Thoracic aorta (tissue), 2 donors: ENCODE measurements around the gene GASK1A. TPM values are rescaled to one million over a fixed set of nuclear protein-coding genes. Genes with fewer than 3 reads are reported as not detected.

Source experiments
- ATAC-seq: fragments of 150-250 bp; one replicate; pipeline ENCODE4 v1.8.0; 2017; ENCODE audit warnings: low read depth; ENCODE audit not compliant: insufficient number of reproducible peaks, low FRiP score
- DNase-seq: peaks from one replicate; pipeline ENCODE4 v3.0.0-alpha.2; 2020; ENCODE audit warnings: low spot score
- H3K27ac ChIP-seq, 2 donors: fragments of 200-600 bp; sonication (generic); 1 replicate in 1 of 2; 2 replicates in 1 of 2; pipeline ENCODE4 v1.5.1; 2016; ENCODE audit warnings: mild to moderate bottlenecking in 2 of 2, moderate library complexity in 2 of 2
- H3K27me3 ChIP-seq: fragments of 200-600 bp; sonication (generic); replicated peaks from 2 replicates; pipeline ENCODE4 v1.6.0; 2016; ENCODE audit warnings: mild to moderate bottlenecking; ENCODE audit not compliant: insufficient read depth
- H3K36me3 ChIP-seq: fragments of 200-600 bp; sonication (generic); one replicate; pipeline ENCODE4 v1.5.1; 2016
- H3K4me1 ChIP-seq, 2 donors: fragments of 200-600 bp; sonication (generic); 1 replicate in 1 of 2; 2 replicates in 1 of 2; pipeline versions ENCODE4 v1.5.1 to v1.6.0; 2016; ENCODE audit warnings: low read depth in 2 of 2, mild to moderate bottlenecking in 1 of 2; ENCODE audit not compliant: control insufficient read depth in 1 of 2
- H3K4me3 ChIP-seq: fragments of 200-600 bp; sonication (generic); 2 replicates; pipeline ENCODE4 v1.5.1; 2016; ENCODE audit warnings: mild to moderate bottlenecking
- H3K9me3 ChIP-seq: fragments of 200-600 bp; sonication (generic); 2 replicates; pipeline ENCODE4 v1.5.1; 2016
- total RNA-seq, 2 donors: library from RNA; depleted of rRNA; stranded (reverse); fragments of >200 nt; gene quantifications; one replicate each; pipeline versions ENCODE4 v1.1.0 to v1.2.3, GENCODE V29; 2016
- TF ChIP-seq, protein P1 (sequence below): fragments of 200-600 bp; sonication (generic); IDR thresholded peaks from one replicate; pipeline ENCODE4 v1.5.1; 2019; ENCODE audit warnings: antibody characterized with exemption

GASK1A gene
- total RNA-seq, 2 donors from 2014 or later = 10.2 to 37.3 TPM

DNA sequence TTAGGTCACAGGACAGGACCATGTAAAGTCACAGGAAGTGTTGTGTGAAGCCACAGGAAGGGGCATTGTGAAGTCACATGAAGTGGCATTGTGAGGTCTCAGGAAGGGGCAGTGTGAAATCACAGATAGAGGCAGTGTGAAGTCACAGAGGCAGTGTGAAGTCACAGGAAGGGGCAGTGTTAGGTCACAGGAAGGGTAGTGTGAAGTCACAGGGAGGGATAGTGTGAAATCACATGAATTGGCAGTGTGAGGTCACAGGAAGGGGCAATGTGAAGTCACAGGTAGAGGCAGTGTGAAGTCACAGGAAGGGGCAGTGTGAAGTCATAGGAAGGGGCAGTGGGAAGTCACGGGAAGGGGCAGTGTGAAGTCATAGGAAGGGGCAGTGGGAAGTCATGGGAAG is 37.9 kb downstream of the GASK1A start:
- DNase-seq (no peak), ATAC-seq (no peak)
- H3K9me3 ChIP-seq = no peaks in the 10 kb centered on the region
- no peaks in the 10 kb centered on the region for H3K27me3 ChIP-seq
- peaks cover 0 to 12% of the 10 kb centered on the region in 2 donors for H3K4me1 ChIP-seq
- no peaks in the 10 kb centered on the region for H3K36me3 ChIP-seq
- TF ChIP-seq, protein P1, sequence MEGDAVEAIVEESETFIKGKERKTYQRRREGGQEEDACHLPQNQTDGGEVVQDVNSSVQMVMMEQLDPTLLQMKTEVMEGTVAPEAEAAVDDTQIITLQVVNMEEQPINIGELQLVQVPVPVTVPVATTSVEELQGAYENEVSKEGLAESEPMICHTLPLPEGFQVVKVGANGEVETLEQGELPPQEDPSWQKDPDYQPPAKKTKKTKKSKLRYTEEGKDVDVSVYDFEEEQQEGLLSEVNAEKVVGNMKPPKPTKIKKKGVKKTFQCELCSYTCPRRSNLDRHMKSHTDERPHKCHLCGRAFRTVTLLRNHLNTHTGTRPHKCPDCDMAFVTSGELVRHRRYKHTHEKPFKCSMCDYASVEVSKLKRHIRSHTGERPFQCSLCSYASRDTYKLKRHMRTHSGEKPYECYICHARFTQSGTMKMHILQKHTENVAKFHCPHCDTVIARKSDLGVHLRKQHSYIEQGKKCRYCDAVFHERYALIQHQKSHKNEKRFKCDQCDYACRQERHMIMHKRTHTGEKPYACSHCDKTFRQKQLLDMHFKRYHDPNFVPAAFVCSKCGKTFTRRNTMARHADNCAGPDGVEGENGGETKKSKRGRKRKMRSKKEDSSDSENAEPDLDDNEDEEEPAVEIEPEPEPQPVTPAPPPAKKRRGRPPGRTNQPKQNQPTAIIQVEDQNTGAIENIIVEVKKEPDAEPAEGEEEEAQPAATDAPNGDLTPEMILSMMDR = no peak
- H3K4me3 ChIP-seq = no peak overlapping the region
- H3K27ac ChIP-seq = no peak overlapping the region

DNA sequence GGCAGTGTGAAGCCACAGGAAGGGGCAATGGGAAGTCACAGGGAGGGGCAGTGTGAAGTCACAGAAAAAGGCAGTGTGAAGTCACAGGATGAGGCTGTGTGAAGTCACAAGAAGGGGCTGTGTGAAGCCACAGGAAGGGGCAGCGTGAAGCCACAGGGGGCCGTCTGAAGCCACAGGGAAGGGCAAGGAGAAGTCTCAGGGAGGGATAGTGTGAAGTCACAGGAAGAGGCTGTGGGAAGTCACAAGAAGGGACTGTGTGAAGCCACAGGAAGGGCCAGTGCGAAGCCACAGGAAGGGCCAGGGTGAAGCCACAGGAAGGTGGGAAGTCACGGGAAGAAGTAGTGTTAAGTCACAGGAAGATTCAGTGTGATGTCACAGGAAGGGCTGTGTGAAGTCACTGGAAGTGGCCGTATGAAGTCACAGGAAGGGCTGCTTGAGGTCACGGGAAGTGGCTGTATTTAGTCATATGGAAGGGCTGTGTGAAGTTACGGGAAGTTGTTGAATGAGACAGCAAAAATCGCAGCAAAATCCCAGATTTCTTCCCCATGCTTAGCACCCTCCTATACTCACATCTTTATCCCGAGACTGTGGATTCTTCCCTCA is 38.6 kb downstream of the GASK1A start:
- ATAC-seq (no peak), DNase-seq (no peak)
- Histone ChIP-seq H3K4me3 (no peak overlapping the region), H3K27ac (no peak overlapping the region), H3K4me1 (peaks cover 0 to 14% of the 10 kb centered on the region in 2 donors), H3K36me3 (no peaks in the 10 kb centered on the region), H3K9me3 (no peaks in the 10 kb centered on the region), H3K27me3 (no peaks in the 10 kb centered on the region)
- TF ChIP-seq, protein P1 = no peak

DNA sequence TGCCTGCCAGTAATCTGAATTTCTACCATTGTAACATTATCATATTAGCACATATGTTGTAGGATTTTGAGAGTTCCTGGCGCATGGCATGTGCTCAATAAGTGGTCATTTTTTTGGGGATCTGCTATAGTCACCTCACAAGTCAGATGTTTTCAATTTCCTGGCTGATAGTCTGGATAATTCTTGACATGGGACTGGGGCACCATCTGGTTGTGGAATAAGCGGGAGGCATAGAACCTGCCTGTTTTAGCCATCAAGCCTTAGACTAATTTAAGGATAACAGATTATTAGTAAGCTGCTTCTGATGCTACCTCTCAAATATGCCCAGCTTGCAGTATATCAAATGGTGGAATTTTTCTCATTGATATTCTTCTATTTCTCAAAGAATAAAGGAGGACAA is 39.1 kb downstream of the GASK1A start:
- H3K36me3 ChIP-seq = no peaks in the 10 kb centered on the region
- ATAC-seq (no peak), DNase-seq (no peak)
- H3K27me3 ChIP-seq = no peaks in the 10 kb centered on the region
- H3K4me1 ChIP-seq = peaks cover 0 to 14% of the 10 kb centered on the region in 2 donors
- H3K9me3 ChIP-seq = no peaks in the 10 kb centered on the region
- no peak overlapping the region for H3K27ac ChIP-seq
- no peak overlapping the region for H3K4me3 ChIP-seq
- TF ChIP-seq, protein P1 = no peak

DNA sequence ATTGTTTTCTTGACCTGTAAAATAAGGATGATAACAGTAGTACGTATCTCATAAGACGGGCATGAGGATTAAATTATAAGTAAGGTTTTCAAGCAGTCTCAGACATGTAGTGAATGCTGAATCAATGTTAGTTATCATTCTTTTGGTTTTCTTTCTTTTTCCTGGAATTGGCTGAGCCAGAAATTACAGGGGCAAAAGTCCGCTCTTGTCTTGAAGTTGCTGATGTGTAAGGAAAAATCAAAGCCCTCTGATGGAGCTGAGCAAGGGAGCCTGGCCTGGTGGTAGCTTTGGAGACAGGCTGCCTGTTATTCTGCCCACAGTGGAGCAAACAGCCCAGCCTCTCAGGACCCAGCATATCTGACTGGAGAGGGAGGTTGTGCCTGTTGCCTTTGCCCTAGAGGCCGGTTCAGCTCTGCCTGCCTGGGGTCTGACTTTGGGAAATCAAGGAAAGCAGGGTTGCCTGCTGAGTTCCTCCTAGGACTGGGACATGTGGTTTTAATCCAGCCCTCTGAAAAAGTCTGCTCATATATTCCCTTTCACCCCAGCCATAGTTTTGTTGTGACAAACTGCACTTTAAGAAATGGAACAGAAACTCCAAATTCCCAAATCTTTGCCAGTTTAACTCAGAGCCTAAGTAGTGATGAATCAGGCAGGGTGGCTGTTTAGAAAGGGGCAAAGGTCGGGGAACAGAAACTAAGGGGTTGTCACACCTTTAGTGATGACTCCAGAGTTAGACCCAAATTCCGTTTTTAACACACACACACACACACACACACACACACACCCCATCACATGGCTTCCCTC is 40.1 kb downstream of the GASK1A start:
- Histone ChIP-seq H3K36me3 (no peaks in the 10 kb centered on the region), H3K4me1 (peaks cover 0 to 14% of the 10 kb centered on the region in 2 donors), H3K4me3 (no peak overlapping the region), H3K9me3 (no peaks in the 10 kb centered on the region), H3K27ac (no peak overlapping the region), H3K27me3 (no peaks in the 10 kb centered on the region)
- ATAC-seq (no peak), DNase-seq (no peak)
- TF ChIP-seq, protein P1 = no peak

DNA sequence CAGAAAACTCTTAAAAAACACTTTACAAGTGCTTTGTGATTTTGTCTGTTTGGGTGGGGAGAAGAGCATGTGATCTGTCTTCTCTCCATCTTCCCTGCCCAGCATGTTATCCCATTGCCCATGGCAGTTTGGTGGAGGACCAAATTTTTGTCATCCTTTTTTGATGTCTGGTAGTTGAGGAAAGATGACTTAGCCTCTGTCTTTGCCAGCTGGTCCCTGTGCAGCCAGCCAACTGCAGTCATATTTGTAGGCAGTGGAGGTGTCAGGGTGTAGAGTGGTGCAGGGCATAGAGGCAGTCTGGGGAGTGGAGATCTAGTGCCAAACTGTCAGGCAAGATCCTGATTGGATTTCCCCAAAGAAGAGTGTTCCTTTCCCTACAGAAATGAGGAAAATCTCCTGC is 40.7 kb downstream of the GASK1A start:
- no peak overlapping the region for H3K27ac ChIP-seq

More for the DNA sequence above, 40.7 kb downstream of the GASK1A start:
- Histone ChIP-seq H3K9me3 (no peaks in the 10 kb centered on the region), H3K4me3 (no peak overlapping the region), H3K27me3 (no peaks in the 10 kb centered on the region), H3K36me3 (no peaks in the 10 kb centered on the region), H3K4me1 (peaks cover 0 to 14% of the 10 kb centered on the region in 2 donors)
- TF ChIP-seq, protein P1 = no peak
- no peak for ATAC-seq
- DNase-seq = no peak
